BJ (cell line): ENCODE results near the gene RASAL3. TPM values are rescaled to one million over a fixed set of nuclear protein-coding genes. Genes with fewer than 3 reads are reported as not detected.

Source experiments
- CTCF ChIA-PET: fragments of 350-600 bp; formaldehyde crosslinking; extraction: SDS; loops from one replicate; lab custom pipeline; 2021; ENCODE audit warnings: antibody characterized with exemption, inconsistent platforms; lab: Yijun Ruan, JAX
- POLR2A ChIA-PET: fragments of 300-600 bp; sonication (Branson Sonifier 250); formaldehyde crosslinking; extraction: SDS; loops from one replicate; lab custom pipeline; 2021; ENCODE audit warnings: antibody characterized with exemption; lab: Charles Lee
- DNase-seq: peaks from one replicate; pipeline ENCODE4 v3.0.0-alpha.2; 2011; ENCODE audit warnings: low read depth
- H3K27me3 ChIP-seq: 2 replicates; pipeline ENCODE4 v1.6.0; 2011; ENCODE audit warnings: low read length; ENCODE audit not compliant: control insufficient read depth, insufficient read depth
- H3K36me3 ChIP-seq: 2 replicates; pipeline ENCODE4 v1.5.1; 2011; ENCODE audit warnings: low read length; ENCODE audit not compliant: control insufficient read depth, insufficient read depth
- H3K4me3 ChIP-seq: 2 replicates; pipeline ENCODE4 v1.5.1; 2011; ENCODE audit warnings: low read depth, mild to moderate bottlenecking, control low read depth, low read length
- CTCF ChIP-seq: IDR thresholded peaks from 2 replicates; pipeline ENCODE4 v1.5.1; 2011; ENCODE audit warnings: low read depth, mild to moderate bottlenecking, control low read depth, inconsistent platforms, low read length, moderate library complexity; ENCODE audit not compliant: insufficient read depth
- polyA plus RNA-seq: library from polyadenylated mRNA; depleted of rRNA; stranded (reverse); fragments of >200 nt; gene quantifications from 2 replicates; pipeline ENCODE4 v1.2.3, GENCODE V29; 2011

The RASAL3 gene
- polyA plus RNA-seq, 1 experiment, result not detected

GRCh38 chr19:15469513-15470297, 5.4 kb upstream of the RASAL3 start:
- ChIA-PET POLR2A (no interaction called here), CTCF (no interaction called here)
- no peak for DNase-seq
- H3K27me3 ChIP-seq, result peaks cover 7% of the 10 kb centered on the region
- TF ChIP-seq CTCF, result no peak
- no peaks in the 10 kb centered on the region for H3K36me3 ChIP-seq
- H3K4me3 ChIP-seq, result no peak overlapping the region

- TF ChIP-seq CTCF, result no peak
- no peak overlapping the region for H3K4me3 ChIP-seq
- ChIA-PET POLR2A (no interaction called here), CTCF (interaction anchor here (1.2 kb wide), 1 partner anchor 87 kb away, joined by 3 read pairs; no protein-coding TSS in a partner anchor)
- no peak for DNase-seq
- no peaks in the 10 kb centered on the region for H3K36me3 ChIP-seq
- peaks cover 9% of the 10 kb centered on the region for H3K27me3 ChIP-seq
These were observed 4.5 kb upstream of the RASAL3 start for GRCh38 chr19:15468675-15469512.

- TF ChIP-seq CTCF, result no peak
- CTCF ChIA-PET, result interaction anchor here (1.2 kb wide), 2 partner anchors 12 to 88 kb away, joined by 3 read pairs; partner anchors contain the start of gene PGLYRP2
- POLR2A ChIA-PET, result no interaction called here
- no peak overlapping the region for H3K4me3 ChIP-seq
- no peak for DNase-seq
- H3K27me3 ChIP-seq, result peaks cover 9% of the 10 kb centered on the region
- H3K36me3 ChIP-seq, result no peaks in the 10 kb centered on the region
These were observed 3.4 kb upstream of the RASAL3 start for GRCh38 chr19:15467734-15468214.

DNA sequence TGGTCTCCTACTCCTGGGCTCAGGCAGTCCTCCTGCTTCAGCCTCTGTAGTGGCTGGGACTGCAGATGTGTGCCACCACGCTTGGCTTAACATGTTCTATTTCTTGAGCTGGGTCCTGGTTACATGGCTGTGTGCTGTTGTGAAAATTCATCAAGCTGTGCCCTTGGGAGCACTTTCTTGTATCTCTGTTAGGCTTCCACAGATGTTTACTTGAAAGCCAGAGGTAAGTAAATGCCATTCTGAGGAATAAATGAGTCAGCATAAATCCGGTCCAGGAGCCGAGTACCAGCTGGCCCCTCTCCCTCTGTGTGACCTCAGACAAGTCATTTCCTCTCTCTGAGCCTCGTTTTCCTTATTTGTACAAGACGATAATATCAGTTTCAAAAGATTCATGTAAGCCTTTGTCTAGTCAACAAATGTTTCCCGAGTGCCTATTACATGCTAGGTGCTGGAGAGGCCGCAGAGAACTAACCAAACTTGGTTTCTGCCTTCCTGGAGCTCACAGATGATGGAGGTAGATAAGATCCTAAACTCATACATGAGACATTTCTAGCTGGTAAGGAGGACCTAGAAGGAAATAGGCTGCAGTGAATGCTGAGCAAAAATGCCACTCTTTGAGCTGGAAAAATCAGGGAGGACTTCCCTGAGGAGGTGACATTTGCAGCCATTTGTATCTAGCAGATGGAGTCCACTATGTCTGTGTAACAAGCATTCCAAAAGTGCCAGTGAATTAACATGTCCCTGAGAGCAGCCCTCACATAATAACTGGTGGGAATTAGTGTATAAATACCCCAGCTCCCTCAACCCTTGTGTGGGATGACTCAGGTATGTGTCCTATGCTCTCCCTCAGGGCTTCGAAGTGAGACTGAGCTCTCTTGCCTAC, 2.7 kb upstream of the RASAL3 start:
- no peak for TF ChIP-seq CTCF
- H3K36me3 ChIP-seq, result no peaks in the 10 kb centered on the region
- no peak overlapping the region for H3K4me3 ChIP-seq
- ChIA-PET CTCF (interaction anchor here (0.9 to 1.2 kb wide), 3 partner anchors 12 to 89 kb away, joined by 3 to 4 read pairs (median 3); partner anchors contain the start of gene PGLYRP2), POLR2A (interaction anchor here (0.5 kb wide), 1 partner anchor 10 kb away, joined by 8 read pairs; no protein-coding TSS in a partner anchor)
- no peak for DNase-seq
- H3K27me3 ChIP-seq, result peaks cover 9% of the 10 kb centered on the region
